H1 (cell line): ENCODE measurements around the gene TMEM222. TPM values are rescaled to one million over a fixed set of nuclear protein-coding genes. Genes with fewer than 3 reads are reported as not detected.

Experiments used
- CTCF ChIA-PET: fragments of 300-600 bp; sonication (Branson Sonifier 250); formaldehyde crosslinking; loops from one replicate; lab custom pipeline; 2021; ENCODE audit not compliant: partially characterized antibody; lab: Charles Lee
- POLR2A ChIA-PET: fragments of 300-600 bp; sonication (Branson Sonifier 250); formaldehyde crosslinking; loops from one replicate; lab custom pipeline; 2021; ENCODE audit warnings: inconsistent platforms; ENCODE audit not compliant: partially characterized antibody; lab: Charles Lee
- DNase-seq, 2 experiments: peaks; one replicate each; pipeline versions ENCODE4 v3.0.0 to v3.0.0-alpha.2; 2010 to 2022; ENCODE audit warnings: low spot score in 2 of 2, low read depth in 1 of 2, mixed read lengths in 1 of 2
- FAIRE-seq: peaks from 2 replicates; lab custom pipeline; 2011; peaks lifted over from hg19 to GRCh38; lab: Jason Lieb, UNC
- H2AFZ ChIP-seq: 2 replicates; pipeline ENCODE4 v1.8.1; 2012; ENCODE audit warnings: low read length, inconsistent platforms
- H2AK5ac ChIP-seq: 2 replicates; pipeline ENCODE4 v1.6.1; 2013; ENCODE audit warnings: low read depth, low read length
- H2BK120ac ChIP-seq: replicated peaks from 2 replicates; pipeline ENCODE3; 2013; ENCODE audit warnings: low read depth, low read length, inconsistent platforms
- H2BK12ac ChIP-seq: 2 replicates; pipeline ENCODE4 v1.6.1; 2013; ENCODE audit warnings: low read depth, low read length
- H2BK15ac ChIP-seq: 2 replicates; pipeline ENCODE4 v1.6.1; 2013; ENCODE audit warnings: low read length
- H2BK20ac ChIP-seq: 2 replicates; pipeline ENCODE4 v1.6.1; 2013; ENCODE audit warnings: low read length
- H2BK5ac ChIP-seq: 2 replicates; pipeline ENCODE4 v1.6.1; 2013; ENCODE audit warnings: low read depth, low read length
- H3K14ac ChIP-seq: 2 replicates; pipeline ENCODE4 v1.6.1; 2013; ENCODE audit warnings: inconsistent platforms; ENCODE audit not compliant: insufficient read length
- H3K18ac ChIP-seq: 2 replicates; pipeline ENCODE4 v1.6.1; 2013; ENCODE audit warnings: low read length; ENCODE audit errors: extremely low read depth
- H3K23ac ChIP-seq: 2 replicates; pipeline ENCODE4 v1.6.1; 2013; ENCODE audit warnings: inconsistent platforms; ENCODE audit not compliant: insufficient read length
- H3K23me2 ChIP-seq: 2 replicates; pipeline ENCODE4 v1.6.1; 2013; ENCODE audit warnings: low read depth, low read length
- H3K27ac ChIP-seq: 2 replicates; pipeline ENCODE4 v1.6.1; 2011; ENCODE audit warnings: low read depth, low read length, inconsistent platforms
- H3K27me3 ChIP-seq, 4 experiments: replicated peaks in 1 of 4; 1 replicate in 1 of 4; 2 replicates in 3 of 4; pipeline versions ENCODE4 v1.6.1 to v1.8.1; 2011 to 2013; ENCODE audit warnings: low read length in 3 of 4, mild to moderate bottlenecking in 3 of 4, inconsistent platforms in 2 of 4, mixed read lengths in 2 of 4, moderate library complexity in 1 of 4; ENCODE audit not compliant: control insufficient read depth in 3 of 4, insufficient read depth in 3 of 4; ENCODE audit errors: extremely low read depth in 1 of 4
- H3K36me3 ChIP-seq, 4 experiments: 2 replicates each; pipeline versions ENCODE4 v1.6.1 to v1.8.1; 2011 to 2013; ENCODE audit warnings: mild to moderate bottlenecking in 4 of 4, low read length in 3 of 4, moderate library complexity in 2 of 4, control low read depth in 1 of 4, inconsistent platforms in 1 of 4; ENCODE audit not compliant: insufficient read depth in 4 of 4, control insufficient read depth in 2 of 4
- H3K4ac ChIP-seq: replicated peaks from 2 replicates; pipeline ENCODE3; 2013; ENCODE audit warnings: low read length, low read depth, mixed read lengths, inconsistent platforms; ENCODE audit not compliant: insufficient read length
- H3K4me1 ChIP-seq, 4 experiments: replicated peaks in 1 of 4; 1 replicate in 1 of 4; 2 replicates in 3 of 4; pipeline versions ENCODE4 v1.6.1 to v1.8.1; 2011 to 2013; ENCODE audit warnings: low read length in 3 of 4, inconsistent platforms in 2 of 4, mixed read lengths in 1 of 4; ENCODE audit not compliant: insufficient read depth in 4 of 4, control insufficient read depth in 3 of 4
- H3K4me2 ChIP-seq, 2 experiments: 2 replicates each; pipeline versions ENCODE4 v1.6.1 to v1.8.1; 2011 to 2013; ENCODE audit warnings: low read depth in 2 of 2, low read length in 2 of 2, control low read depth in 1 of 2, inconsistent platforms in 1 of 2, mild to moderate bottlenecking in 1 of 2; ENCODE audit not compliant: insufficient read depth in 1 of 2
- H3K4me3 ChIP-seq, 4 experiments: fragments of 200-600, 300-600 bp in 1 of 4; sonication (generic), shearing (Covaris generic), sonication (Bioruptor Twin) in 1 of 4; 2 replicates each; pipeline versions ENCODE4 v1.5.1 to v1.8.1; 2011 to 2016; ENCODE audit warnings: low read length in 4 of 4, low read depth in 3 of 4, control low read depth in 2 of 4, inconsistent platforms in 2 of 4, mild to moderate bottlenecking in 2 of 4, mixed read lengths in 1 of 4, moderate library complexity in 1 of 4; ENCODE audit not compliant: insufficient read depth in 2 of 4; ENCODE audit errors: extremely low read depth in 1 of 4
- H3K56ac ChIP-seq: replicated peaks from 2 replicates; pipeline ENCODE3; 2013; ENCODE audit warnings: low read depth, mild to moderate bottlenecking, mixed read lengths, low read length, inconsistent platforms; ENCODE audit not compliant: insufficient read length
- H3K79me1 ChIP-seq: 2 replicates; pipeline ENCODE4 v1.6.1; 2013; ENCODE audit warnings: low read depth, low read length, control low read depth
- H3K79me2 ChIP-seq, 2 experiments: 2 replicates each; pipeline versions ENCODE4 v1.6.1 to v1.8.1; 2012 to 2013; ENCODE audit warnings: low read length in 2 of 2, mild to moderate bottlenecking in 2 of 2, inconsistent platforms in 1 of 2; ENCODE audit not compliant: insufficient read depth in 2 of 2, control insufficient read depth in 1 of 2
- H3K9ac ChIP-seq, 4 experiments: replicated peaks in 1 of 4; 1 replicate in 1 of 4; 2 replicates in 3 of 4; pipeline versions ENCODE4 v1.6.1 to v1.8.1; 2011 to 2013; ENCODE audit warnings: low read depth in 3 of 4, low read length in 3 of 4, control low read depth in 2 of 4, mild to moderate bottlenecking in 2 of 4, moderate library complexity in 2 of 4, inconsistent platforms in 1 of 4; ENCODE audit errors: extremely low read depth in 1 of 4
- H3K9me3 ChIP-seq, 2 experiments: 2 replicates each; pipeline versions ENCODE4 v1.6.1 to v1.8.1; 2012 to 2013; ENCODE audit warnings: mild to moderate bottlenecking in 2 of 2, moderate library complexity in 2 of 2, control low read depth in 1 of 2, inconsistent platforms in 1 of 2, low read depth in 1 of 2, low read length in 1 of 2, mixed read lengths in 1 of 2; ENCODE audit not compliant: insufficient read depth in 2 of 2
- H4K20me1 ChIP-seq, 2 experiments: replicated peaks in 1 of 2; 2 replicates each; pipeline versions ENCODE3 to v1.8.1; 2011 to 2013; ENCODE audit warnings: inconsistent platforms in 2 of 2, low read length in 2 of 2, mild to moderate bottlenecking in 1 of 2; ENCODE audit not compliant: insufficient read depth in 2 of 2, control insufficient read depth in 1 of 2
- H4K5ac ChIP-seq: 2 replicates; pipeline ENCODE4 v1.6.1; 2013; ENCODE audit warnings: low read length, low read depth, mixed read lengths, inconsistent platforms; ENCODE audit not compliant: insufficient read length
- H4K8ac ChIP-seq: 2 replicates; pipeline ENCODE4 v1.8.0; 2013; ENCODE audit warnings: mild to moderate bottlenecking, moderate library complexity, low read length, inconsistent platforms; ENCODE audit not compliant: insufficient read depth; ENCODE audit errors: extremely low read depth
- H4K91ac ChIP-seq: replicated peaks from 2 replicates; pipeline ENCODE3; 2013; ENCODE audit warnings: low read length, mixed read lengths, inconsistent platforms; ENCODE audit not compliant: insufficient read length
- E2F6 ChIP-seq: IDR thresholded peaks from 2 replicates; pipeline ENCODE4 v1.6.1; 2012; ENCODE audit warnings: inconsistent platforms
- EGR1 ChIP-seq: IDR thresholded peaks from 2 replicates; pipeline ENCODE4 v1.6.1; 2011; ENCODE audit warnings: low read depth, low read length, borderline replicate concordance
- EZH2 ChIP-seq: fragments of 200-600 bp; sonication (generic); IDR thresholded peaks from 2 replicates; pipeline ENCODE4 v1.7.1; 2012; ENCODE audit warnings: low read depth, mild to moderate bottlenecking, moderate library complexity, low read length, inconsistent platforms; ENCODE audit not compliant: severe bottlenecking
- FOSL1 ChIP-seq: IDR thresholded peaks from 2 replicates; pipeline ENCODE4 v1.6.1; 2011; ENCODE audit warnings: mild to moderate bottlenecking, low read depth, low read length, moderate library complexity; ENCODE audit not compliant: insufficient read depth
- SIN3A ChIP-seq, 2 experiments: IDR thresholded peaks in 1 of 2; conservative IDR thresholded peaks in 1 of 2; 2 replicates each; pipeline ENCODE4 v1.6.1; 2011 to 2012; ENCODE audit warnings: low read length in 2 of 2, improper control_type of control experiment in 1 of 2, low read depth in 1 of 2, mild to moderate bottlenecking in 1 of 2
- SP2 ChIP-seq: IDR thresholded peaks from 2 replicates; pipeline ENCODE4 v1.6.1; 2012; ENCODE audit warnings: mild to moderate bottlenecking, low read length, inconsistent platforms
- SRF ChIP-seq: IDR thresholded peaks from 2 replicates; pipeline ENCODE4 v1.6.1; 2011; ENCODE audit warnings: mild to moderate bottlenecking, low read depth, low read length, moderate library complexity
- TAF7 ChIP-seq: optimal IDR thresholded peaks from 2 replicates; pipeline ENCODE3; 2011; ENCODE audit warnings: low read depth, mild to moderate bottlenecking, inconsistent platforms, low read length, moderate library complexity, borderline replicate concordance
- TBP ChIP-seq: IDR thresholded peaks from 2 replicates; pipeline ENCODE4 v1.6.1; 2011; ENCODE audit warnings: low read depth, low read length, improper control_type of control experiment
- WGBS, 2 experiments: shearing (Covaris generic) in 1 of 2; methylation state at CpG; one replicate each; pipeline versions ENCODE4 v1.1.6 to v1.1.7; 2013 to 2015; ENCODE audit warnings: low lambda C conversion rate in 2 of 2, mixed read lengths in 2 of 2, inconsistent platforms in 1 of 2, low coverage in 1 of 2, missing lambda C conversion rate in 1 of 2; ENCODE audit not compliant: insufficient replicate concordance in 2 of 2, insufficient coverage in 1 of 2, insufficient read length in 1 of 2; ENCODE audit errors: extremely low coverage in 1 of 2, missing lambda C conversion rate in 1 of 2; 5-methylcytosine and 5-hydroxymethylcytosine counted together
- polyA plus RNA-seq, 7 experiments: library from polyadenylated mRNA; depleted of rRNA in 3 of 7; stranded (reverse) in 5 of 7; unstranded in 2 of 7; fragments of >200 nt in 5 of 7; fragments of 200-250 nt in 2 of 7; gene quantifications; 1 replicate in 5 of 7; 2 replicates in 1 of 7; 4 replicates in 1 of 7; pipeline versions ENCODE4 v1.2.1 to v1.2.3, GENCODE V29; 2011 to 2013; ENCODE audit warnings: missing spikeins in 2 of 7, mixed read lengths in 2 of 7
- total RNA-seq: library from RNA; stranded (reverse); fragmentation: NEBNext Ultra II Directional; extraction: Animal tissue kit (Norgen Biotek cat#: 25700); gene quantifications from 2 replicates; pipeline ENCODE4 v1.2.1, GENCODE V29; 2021

TMEM222 gene
- total and polyA plus RNA-seq, 2 of the 8 experiments (the other 6 are each of a cell fraction or from before 2014, with no cell fraction given) = 27.0 to 51.8 TPM

GRCh38 chr1:27357281-27358037, 35.5 kb downstream of the TMEM222 start:
- Histone ChIP-seq H3K9ac (no peak overlapping the region), H3K27ac (no peak overlapping the region), H2AFZ (no peak overlapping the region), H3K4me1 (peaks cover 0 to 14% (median 7%) of the 10 kb centered on the region in 4 experiments; a peak in 6 of 7 replicates), H3K36me3 (no peaks in the 10 kb centered on the region), H3K9me3 (no peaks in the 10 kb centered on the region), H2BK20ac (no peak overlapping the region; the same call in 1 of the 2 replicates), H3K79me1 (no peaks in the 10 kb centered on the region), H3K4me3 (peak overlapping the region in 3 of 4 experiments; percentile 13 to 34 (median 28); a peak in 4 of 8 replicates), H3K56ac (no peak overlapping the region), H3K4me2 (peak overlapping the region in 1 of 2 experiments; percentile 62; a peak in 3 of 4 replicates), H3K14ac (no peak overlapping the region), H3K79me2 (no peaks in the 10 kb centered on the region), H2BK15ac (no peak overlapping the region), H2BK5ac (no peak overlapping the region), H3K18ac (peak overlapping the region; percentile 51; the same call in 1 of the 2 replicates), H2BK12ac (peak overlapping the region; percentile 84; the same call in 1 of the 2 replicates), H3K23ac (no peak overlapping the region), H3K4ac (no peak overlapping the region), H4K20me1 (peaks cover 0 to 12% of the 10 kb centered on the region in 2 experiments), H3K27me3 (peaks cover 12 to 47% (median 36%) of the 10 kb centered on the region in 4 experiments), H4K5ac (no peak overlapping the region), H2BK120ac (no peak overlapping the region), H4K8ac (no peak overlapping the region), H2AK5ac (no peak overlapping the region), H4K91ac (peak overlapping the region; percentile 0), H3K23me2 (peaks cover 14% of the 10 kb centered on the region)
- no peak for FAIRE-seq
- 26% methylated on average over 39 of the region's 40 CpGs; no CpG with 5 or more reads in 1 of the 2 experiments for WGBS, 2 experiments
- CTCF ChIA-PET = interaction anchor here (0.6 to 28.8 kb wide), 38 partner anchors 8 to 320 kb away, joined by 3 to 625 read pairs (median 4); partner anchors contain the start of genes CD164L2, FCN3, GPR3 and MAP3K6
- peak; percentile 73 to 94 for DNase-seq
- POLR2A ChIA-PET = interaction anchor here (0.8 to 10.9 kb wide), 14 partner anchors 4 to 247 kb away, joined by 3 to 101 read pairs (median 5); partner anchors contain the start of genes AHDC1 and MAP3K6
- TF ChIP-seq TBP (peak; percentile 62; the same call in 1 of the 2 replicates), SIN3A (conservative IDR thresholded peaks at IDR 0.05 in 1 of 2, IDR thresholded peaks at IDR 0.05 in 1 of 2; ENCODE audit: low read depth in 1 of 2, low read length in 2 of 2) (peak in 1 of 2 experiments; percentile 54; a peak in 1 of 4 replicates), E2F6 (peak; percentile 58), EZH2 (peak; percentile 29), SRF (no peak), EGR1 (peak; percentile 62; the same call in 1 of the 2 replicates), SP2 (no peak), FOSL1 (no peak), TAF7 (no peak)
